Mesendoderm (in vitro differentiated cells): ENCODE data around the gene CSTPP1.

Experiments used
- DNase-seq: peaks from one replicate; pipeline ENCODE4 v3.0.0; 2013
- H2AK5ac ChIP-seq: 2 replicates; pipeline ENCODE4 v1.6.1; 2013; ENCODE audit warnings: low read length, inconsistent platforms
- H2BK120ac ChIP-seq: 2 replicates; pipeline ENCODE4 v1.6.1; 2013; ENCODE audit warnings: low read depth, mild to moderate bottlenecking, low read length, moderate library complexity, mixed read lengths
- H2BK15ac ChIP-seq: replicated peaks from 2 replicates; pipeline ENCODE4 v1.6.1; 2013; ENCODE audit warnings: low read depth, mild to moderate bottlenecking, moderate library complexity
- H2BK5ac ChIP-seq: 2 replicates; pipeline ENCODE4 v1.6.1; 2013; ENCODE audit warnings: low read length, inconsistent platforms
- H3K18ac ChIP-seq: 2 replicates; pipeline ENCODE4 v1.6.1; 2013; ENCODE audit warnings: mild to moderate bottlenecking, low read length, mixed read lengths
- H3K23ac ChIP-seq: one replicate; pipeline ENCODE4 v1.6.1; 2013; ENCODE audit warnings: low read length
- H3K27ac ChIP-seq: 2 replicates; pipeline ENCODE4 v1.5.1; 2013; ENCODE audit warnings: low read depth, mild to moderate bottlenecking, inconsistent platforms, low read length, moderate library complexity
- H3K27me3 ChIP-seq: 2 replicates; pipeline ENCODE4 v1.6.1; 2013; ENCODE audit warnings: low read length, control low read depth, mild to moderate bottlenecking, inconsistent platforms; ENCODE audit not compliant: insufficient read depth, poor library complexity
- H3K36me3 ChIP-seq: 2 replicates; pipeline ENCODE4 v1.6.1; 2013; ENCODE audit warnings: low read length, inconsistent platforms; ENCODE audit not compliant: control insufficient read depth, insufficient read depth
- H3K4ac ChIP-seq: one replicate; pipeline ENCODE4 v1.6.1; 2013; ENCODE audit warnings: low read depth, mild to moderate bottlenecking, low read length, moderate library complexity
- H3K4me1 ChIP-seq: 2 replicates; pipeline ENCODE4 v1.6.1; 2013; ENCODE audit warnings: low read depth, low read length, inconsistent platforms; ENCODE audit not compliant: control insufficient read depth
- H3K4me2 ChIP-seq: 2 replicates; pipeline ENCODE4 v1.6.1; 2013; ENCODE audit warnings: low read length
- H3K4me3 ChIP-seq: 2 replicates; pipeline ENCODE4 v1.5.1; 2013; ENCODE audit warnings: mild to moderate bottlenecking, low read length
- H3K56ac ChIP-seq: one replicate; pipeline ENCODE4 v1.6.1; 2013; ENCODE audit warnings: low read length
- H3K79me1 ChIP-seq: 2 replicates; pipeline ENCODE4 v1.6.1; 2013; ENCODE audit warnings: low read length, inconsistent platforms
- H3K79me2 ChIP-seq: 2 replicates; pipeline ENCODE4 v1.6.1; 2013; ENCODE audit warnings: mild to moderate bottlenecking, low read length; ENCODE audit not compliant: control insufficient read depth, insufficient read depth
- H3K9ac ChIP-seq: 2 replicates; pipeline ENCODE4 v1.6.1; 2013; ENCODE audit warnings: low read length, inconsistent platforms
- H4K5ac ChIP-seq: one replicate; pipeline ENCODE4 v1.6.1; 2013; ENCODE audit warnings: low read length
- H4K8ac ChIP-seq: one replicate; pipeline ENCODE4 v1.6.1; 2013; ENCODE audit warnings: low read depth, mild to moderate bottlenecking, control low read depth, low read length, moderate library complexity
- WGBS: extraction: QIAGEN DNeasy Blood & Tissue Kit; methylation state at CpG from one replicate; pipeline ENCODE4 v1.1.7; 2013; ENCODE audit warnings: low lambda C conversion rate, missing lambda C conversion rate; ENCODE audit not compliant: insufficient coverage; ENCODE audit errors: extremely low coverage; 5-methylcytosine and 5-hydroxymethylcytosine counted together

CSTPP1 gene

GRCh38 chr11:47147681-47148080 lies 211.1 kb downstream of the CSTPP1 start:
- Histone ChIP-seq H4K8ac (no peak overlapping the region), H3K56ac (no peak overlapping the region), H2BK5ac (no peak overlapping the region), H3K4me1 (no peaks in the 10 kb centered on the region), H3K9ac (no peak overlapping the region), H4K5ac (no peak overlapping the region), H3K18ac (no peak overlapping the region), H2BK120ac (no peak overlapping the region), H3K4me3 (no peak overlapping the region), H2BK15ac (no peak overlapping the region), H2AK5ac (no peak overlapping the region), H3K4me2 (no peak overlapping the region), H3K36me3 (no peaks in the 10 kb centered on the region), H3K4ac (no peak overlapping the region), H3K27me3 (no peaks in the 10 kb centered on the region), H3K27ac (no peak overlapping the region), H3K23ac (no peak overlapping the region), H3K79me1 (no peaks in the 10 kb centered on the region), H3K79me2 (no peaks in the 10 kb centered on the region)
- WGBS: no CpG with 5 or more reads among the region's 7 CpGs
- no peak for DNase-seq

GRCh38 chr11:47148270-47148669 lies 211.7 kb downstream of the CSTPP1 start:
- WGBS: no CpG with 5 or more reads among the region's 4 CpGs
- no peak for DNase-seq
- Histone ChIP-seq H3K18ac (no peak overlapping the region), H3K79me2 (no peaks in the 10 kb centered on the region), H4K8ac (no peak overlapping the region), H3K56ac (no peak overlapping the region), H2BK15ac (no peak overlapping the region), H4K5ac (no peak overlapping the region), H3K4me3 (no peak overlapping the region), H3K9ac (no peak overlapping the region), H2AK5ac (no peak overlapping the region), H3K36me3 (no peaks in the 10 kb centered on the region), H3K79me1 (no peaks in the 10 kb centered on the region), H2BK120ac (no peak overlapping the region), H2BK5ac (no peak overlapping the region), H3K23ac (no peak overlapping the region), H3K27me3 (no peaks in the 10 kb centered on the region), H3K27ac (no peak overlapping the region), H3K4me2 (no peak overlapping the region), H3K4ac (no peak overlapping the region), H3K4me1 (no peaks in the 10 kb centered on the region)

- H2BK15ac ChIP-seq: no peak overlapping the region
- WGBS: no CpG with 5 or more reads among the region's 10 CpGs
- no peaks in the 10 kb centered on the region for H3K79me2 ChIP-seq
- no peak overlapping the region for H3K18ac ChIP-seq
- H2AK5ac ChIP-seq: no peak overlapping the region
- H3K27ac ChIP-seq: no peak overlapping the region
- H3K9ac ChIP-seq: no peak overlapping the region
- H3K79me1 ChIP-seq: no peaks in the 10 kb centered on the region
- no peaks in the 10 kb centered on the region for H3K36me3 ChIP-seq
- no peak overlapping the region for H2BK5ac ChIP-seq
- H2BK120ac ChIP-seq: no peak overlapping the region
- peak; percentile 40 for DNase-seq
- no peak overlapping the region for H4K8ac ChIP-seq
- H3K4ac ChIP-seq: no peak overlapping the region
- H3K23ac ChIP-seq: no peak overlapping the region
- H3K27me3 ChIP-seq: no peaks in the 10 kb centered on the region
- H4K5ac ChIP-seq: no peak overlapping the region
- H3K4me2 ChIP-seq: no peak overlapping the region
- no peak overlapping the region for H3K4me3 ChIP-seq
- H3K56ac ChIP-seq: no peak overlapping the region
- H3K4me1 ChIP-seq: no peaks in the 10 kb centered on the region
Observed at GRCh38 chr11:47148903-47149531, 212.5 kb downstream of the CSTPP1 start.

GRCh38 chr11:47149782-47150181 lies 213.2 kb downstream of the CSTPP1 start:
- no peak overlapping the region for H2AK5ac ChIP-seq
- no peak overlapping the region for H4K8ac ChIP-seq
- DNase-seq: no peak
- H3K9ac ChIP-seq: no peak overlapping the region
- H3K4me1 ChIP-seq: no peaks in the 10 kb centered on the region
- no peak overlapping the region for H3K23ac ChIP-seq
- no peak overlapping the region for H3K56ac ChIP-seq
- no peaks in the 10 kb centered on the region for H3K27me3 ChIP-seq
- H3K4me3 ChIP-seq: no peak overlapping the region
- no peak overlapping the region for H4K5ac ChIP-seq
- H3K79me2 ChIP-seq: no peaks in the 10 kb centered on the region
- no peak overlapping the region for H2BK5ac ChIP-seq
- H3K18ac ChIP-seq: no peak overlapping the region
- no peaks in the 10 kb centered on the region for H3K36me3 ChIP-seq
- no peak overlapping the region for H2BK120ac ChIP-seq
- H3K4me2 ChIP-seq: no peak overlapping the region
- no peak overlapping the region for H3K27ac ChIP-seq
- WGBS: no CpG with 5 or more reads among the region's 2 CpGs
- no peaks in the 10 kb centered on the region for H3K79me1 ChIP-seq
- no peak overlapping the region for H3K4ac ChIP-seq
- no peak overlapping the region for H2BK15ac ChIP-seq

- H3K79me2 ChIP-seq: no peaks in the 10 kb centered on the region
- no peak overlapping the region for H3K4me3 ChIP-seq
- H3K36me3 ChIP-seq: no peaks in the 10 kb centered on the region
- no peak overlapping the region for H3K56ac ChIP-seq
- no peak overlapping the region for H2BK15ac ChIP-seq
- H3K4me1 ChIP-seq: no peaks in the 10 kb centered on the region
- H4K5ac ChIP-seq: no peak overlapping the region
- H2BK5ac ChIP-seq: no peak overlapping the region
- no peak overlapping the region for H3K18ac ChIP-seq
- no peak overlapping the region for H3K4ac ChIP-seq
- no peak overlapping the region for H4K8ac ChIP-seq
- H3K9ac ChIP-seq: no peak overlapping the region
- no peak overlapping the region for H3K23ac ChIP-seq
- no peak overlapping the region for H2AK5ac ChIP-seq
- no peak overlapping the region for H3K4me2 ChIP-seq
- no peak for DNase-seq
- WGBS: no CpG with 5 or more reads among the region's 16 CpGs
- no peaks in the 10 kb centered on the region for H3K79me1 ChIP-seq
- H3K27me3 ChIP-seq: no peaks in the 10 kb centered on the region
- H3K27ac ChIP-seq: no peak overlapping the region
- no peak overlapping the region for H2BK120ac ChIP-seq
Observed at GRCh38 chr11:47152126-47152952, 215.8 kb downstream of the CSTPP1 start.
